Fibroblast of lung (primary cell): ENCODE measurements around the gene LRRC3. TPM values are rescaled to one million over a fixed set of nuclear protein-coding genes. Genes with fewer than 3 reads are reported as not detected.

Experiments
- DNase-seq, 2 donors: peaks; one replicate each; pipeline versions ENCODE4 v3.0.0 to v3.0.0-alpha.2; 2010; ENCODE audit warnings: low read depth in 2 of 2
- H2AFZ ChIP-seq: 2 replicates; pipeline ENCODE4 v1.5.1; 2012; ENCODE audit warnings: low read length, control low read depth, inconsistent platforms
- H3K27ac ChIP-seq: 2 replicates; pipeline ENCODE4 v1.5.1; 2011; ENCODE audit warnings: low read length, control low read depth; ENCODE audit not compliant: insufficient read depth
- H3K27me3 ChIP-seq: 2 replicates; pipeline ENCODE4 v1.5.1; 2011; ENCODE audit warnings: mild to moderate bottlenecking, low read length; ENCODE audit not compliant: control insufficient read depth, insufficient read depth
- H3K36me3 ChIP-seq: 2 replicates; pipeline ENCODE4 v1.5.1; 2011; ENCODE audit warnings: low read length; ENCODE audit not compliant: control insufficient read depth, insufficient read depth
- H3K4me1 ChIP-seq: 2 replicates; pipeline ENCODE4 v1.5.1; 2011; ENCODE audit warnings: low read length; ENCODE audit not compliant: control insufficient read depth, insufficient read depth; ENCODE audit errors: extremely low read depth
- H3K4me2 ChIP-seq: 2 replicates; pipeline ENCODE4 v1.5.1; 2011; ENCODE audit warnings: low read length, control low read depth; ENCODE audit not compliant: insufficient read depth; ENCODE audit errors: extremely low read depth
- H3K4me3 ChIP-seq, 4 experiments: fragments of 200-600 bp in 1 of 4; sonication (generic) in 1 of 4; replicated peaks in 1 of 4; 2 replicates each; pipeline ENCODE4 v1.5.1; 2011 to 2016; ENCODE audit warnings: low read length in 4 of 4, low read depth in 3 of 4, mild to moderate bottlenecking in 3 of 4, control low read depth in 2 of 4, inconsistent platforms in 1 of 4, mixed read lengths in 1 of 4; ENCODE audit not compliant: insufficient read depth in 1 of 4; ENCODE audit errors: control extremely low read depth in 1 of 4
- H3K79me2 ChIP-seq: 2 replicates; pipeline ENCODE4 v1.5.1; 2012; ENCODE audit warnings: mild to moderate bottlenecking, low read length, inconsistent platforms; ENCODE audit not compliant: control insufficient read depth, insufficient read depth
- H3K9ac ChIP-seq: 2 replicates; pipeline ENCODE4 v1.5.1; 2011; ENCODE audit warnings: mild to moderate bottlenecking, low read length, control low read depth; ENCODE audit not compliant: insufficient read depth
- H3K9me3 ChIP-seq: 2 replicates; pipeline ENCODE4 v1.5.1; 2012; ENCODE audit warnings: low read depth, low read length; ENCODE audit not compliant: control insufficient read depth, insufficient read depth
- H4K20me1 ChIP-seq: 2 replicates; pipeline ENCODE4 v1.5.1; 2011; ENCODE audit warnings: low read length; ENCODE audit not compliant: control insufficient read depth, insufficient read depth; ENCODE audit errors: extremely low read depth
- CTCF ChIP-seq, 2 donors: IDR thresholded peaks in 1 of 2; conservative IDR thresholded peaks in 1 of 2; 1 replicate in 1 of 2; 2 replicates in 1 of 2; pipeline ENCODE4 v1.5.1; 2011 to 2012; ENCODE audit warnings: low read length in 2 of 2, control low read depth in 1 of 2, inconsistent platforms in 1 of 2, low read depth in 1 of 2, mild to moderate bottlenecking in 1 of 2
- EZH2 ChIP-seq: IDR thresholded peaks from 2 replicates; pipeline ENCODE4 v1.5.1; 2012; ENCODE audit warnings: low read length, control low read depth, mild to moderate bottlenecking; ENCODE audit errors: missing control alignments
- polyA plus RNA-seq, 2 donors: library from polyadenylated mRNA; depleted of rRNA in 1 of 2; stranded (reverse) in 1 of 2; unstranded in 1 of 2; fragments of >200 nt; gene quantifications; 2 replicates each; pipeline ENCODE4 v1.2.1, GENCODE V29; 2011 to 2012; ENCODE audit warnings: missing spikeins in 1 of 2
- total RNA-seq: library from RNA; depleted of rRNA; stranded (reverse); fragments of >200 nt; gene quantifications from 2 replicates; pipeline ENCODE4 v1.2.1, GENCODE V29; 2014

LRRC3 gene
- total and polyA plus RNA-seq, 2 donors (not counting 1 experiment from before 2014, with no cell fraction given) = 0.50 to 0.52 TPM

GRCh38 chr21:44420416-44421205 lies 34.7 kb upstream of the LRRC3 start:
- DNase-seq = no peak
- no peaks in the 10 kb centered on the region for H3K4me1 ChIP-seq
- H3K4me3 ChIP-seq = no peak overlapping the region
- H3K27me3 ChIP-seq = no peaks in the 10 kb centered on the region
- no peak overlapping the region for H3K4me2 ChIP-seq
- no peak overlapping the region for H3K9ac ChIP-seq
- H3K9me3 ChIP-seq = no peaks in the 10 kb centered on the region
- H3K36me3 ChIP-seq = no peaks in the 10 kb centered on the region
- no peaks in the 10 kb centered on the region for H3K79me2 ChIP-seq
- H3K27ac ChIP-seq = no peak overlapping the region
- H2AFZ ChIP-seq = no peak overlapping the region
- H4K20me1 ChIP-seq = no peaks in the 10 kb centered on the region
- TF ChIP-seq EZH2 = no peak
- TF ChIP-seq CTCF (conservative IDR thresholded peaks at IDR 0.05 in 1 of 2, IDR thresholded peaks at IDR 0.05 in 1 of 2; ENCODE audit: low read depth in 1 of 2, low read length in 2 of 2) = no peak

DNA sequence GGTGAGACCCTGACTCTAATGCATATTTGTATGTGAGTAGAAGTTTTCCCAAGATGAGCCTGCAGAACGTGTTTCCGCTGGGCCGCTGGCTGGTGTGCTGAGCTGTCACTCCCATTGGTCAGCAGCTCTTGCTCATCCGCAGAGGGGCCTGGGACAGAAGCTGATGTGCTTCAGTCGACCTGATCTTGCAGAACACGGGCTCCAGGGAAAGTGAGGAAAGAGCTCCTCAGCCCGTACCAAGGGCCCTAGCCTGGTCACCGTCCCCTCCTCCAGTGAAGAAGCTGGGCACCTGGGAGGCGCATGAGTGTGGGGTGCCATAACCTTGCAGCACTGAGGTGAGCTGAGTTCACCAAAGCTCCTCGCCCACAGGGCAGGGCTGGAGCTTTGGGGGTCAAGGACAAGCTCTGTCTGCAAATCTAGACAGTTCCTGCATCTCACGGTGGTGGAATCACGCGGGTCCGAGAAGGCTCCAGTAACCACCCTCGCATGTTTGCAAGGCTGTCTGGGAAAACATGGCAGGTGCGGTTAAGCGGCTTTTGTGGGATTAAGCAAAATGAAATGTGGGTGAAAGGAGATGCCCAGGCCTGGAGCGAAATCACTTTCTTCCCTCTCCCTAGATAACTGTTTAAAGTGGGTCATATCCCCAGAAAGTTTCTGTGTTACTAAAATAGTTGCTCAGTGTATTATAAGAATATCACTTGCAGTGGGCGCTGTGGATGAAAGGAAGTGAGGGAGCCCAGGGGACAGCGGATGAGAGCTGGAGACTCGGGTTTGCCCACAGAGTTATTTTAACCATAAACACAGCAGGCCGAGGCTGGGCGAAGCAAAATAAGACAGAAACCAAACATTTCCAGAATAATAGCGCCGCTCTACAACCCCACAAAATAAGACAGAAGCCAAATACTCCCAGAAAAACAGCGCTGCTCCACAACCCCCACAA lies 33.1 kb upstream of the LRRC3 start:
- H2AFZ ChIP-seq = no peak overlapping the region
- no peak for TF ChIP-seq EZH2
- no peak for TF ChIP-seq CTCF (conservative IDR thresholded peaks at IDR 0.05 in 1 of 2, IDR thresholded peaks at IDR 0.05 in 1 of 2; ENCODE audit: low read depth in 1 of 2, low read length in 2 of 2)
- no peaks in the 10 kb centered on the region for H3K4me1 ChIP-seq
- no peaks in the 10 kb centered on the region for H4K20me1 ChIP-seq
- H3K27me3 ChIP-seq = no peaks in the 10 kb centered on the region
- no peak overlapping the region for H3K4me2 ChIP-seq
- no peak for DNase-seq
- no peaks in the 10 kb centered on the region for H3K36me3 ChIP-seq
- no peaks in the 10 kb centered on the region for H3K9me3 ChIP-seq
- H3K9ac ChIP-seq = no peak overlapping the region
- H3K79me2 ChIP-seq = no peaks in the 10 kb centered on the region
- H3K27ac ChIP-seq = no peak overlapping the region
- no peak overlapping the region for H3K4me3 ChIP-seq

DNA sequence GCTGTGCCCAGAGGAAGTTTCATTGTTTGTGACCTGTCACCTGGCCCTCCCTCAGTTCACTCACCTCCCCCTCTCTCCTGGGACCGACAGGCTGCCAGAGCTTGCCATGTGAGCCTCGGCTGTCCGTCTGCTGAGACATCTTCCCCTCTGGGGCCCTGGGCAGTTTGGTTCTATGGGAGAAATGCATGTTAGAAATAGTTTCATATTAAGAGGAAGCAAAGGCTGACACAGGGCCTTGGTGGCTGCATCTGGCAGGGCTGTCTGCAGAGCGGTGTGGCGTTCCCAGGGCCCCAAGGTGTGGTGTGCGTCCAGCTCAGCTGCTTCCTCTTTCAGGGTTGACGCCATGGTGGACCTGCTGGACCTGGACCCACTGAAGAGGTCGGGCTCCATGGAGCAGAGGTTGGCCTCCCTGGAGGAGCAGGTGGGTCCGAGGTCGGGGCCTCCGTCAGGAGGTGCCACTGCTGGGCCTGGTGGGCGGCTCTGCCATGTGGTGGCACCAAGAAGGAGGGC lies 31.9 kb upstream of the LRRC3 start:
- TF ChIP-seq EZH2 (no peak), CTCF (conservative IDR thresholded peaks at IDR 0.05 in 1 of 2, IDR thresholded peaks at IDR 0.05 in 1 of 2; ENCODE audit: low read depth in 1 of 2, low read length in 2 of 2) (no peak)
- H3K9ac ChIP-seq = no peak overlapping the region
- no peak for DNase-seq
- no peak overlapping the region for H3K4me2 ChIP-seq
- H3K27ac ChIP-seq = no peak overlapping the region
- no peaks in the 10 kb centered on the region for H4K20me1 ChIP-seq
- H2AFZ ChIP-seq = no peak overlapping the region
- H3K79me2 ChIP-seq = no peaks in the 10 kb centered on the region
- H3K36me3 ChIP-seq = no peaks in the 10 kb centered on the region
- H3K9me3 ChIP-seq = no peaks in the 10 kb centered on the region
- no peaks in the 10 kb centered on the region for H3K4me1 ChIP-seq
- H3K27me3 ChIP-seq = no peaks in the 10 kb centered on the region
- H3K4me3 ChIP-seq = no peak overlapping the region
